Measurements from ENCODE around the gene KCNIP1. TPM values are rescaled to one million over a fixed set of nuclear protein-coding genes. Genes with fewer than 3 reads are reported as not detected.

The KCNIP1 gene
- total RNA-seq, 2 donors from 2014 or later, result 0.52 to 0.99 TPM

- DNase-seq (no peak), ATAC-seq (no peak)
- Histone ChIP-seq H3K36me3 (replicated peaks in 1 of 2; ENCODE audit: insufficient read depth in 1 of 2, low read depth in 2 of 2) (no peaks in the 10 kb centered on the region), H3K9me3 (no peaks in the 10 kb centered on the region), H3K27me3 (no peaks in the 10 kb centered on the region), H3K4me3 (no peak overlapping the region), H3K4me1 (no peaks in the 10 kb centered on the region), H3K27ac (no peak overlapping the region)
- 21 to 27% methylated on average over 2 of the region's 2 CpGs for WGBS, 2 donors
- no peak for TF ChIP-seq POLR2A (IDR thresholded peaks at IDR 0.05)
- TF ChIP-seq, protein P1, sequence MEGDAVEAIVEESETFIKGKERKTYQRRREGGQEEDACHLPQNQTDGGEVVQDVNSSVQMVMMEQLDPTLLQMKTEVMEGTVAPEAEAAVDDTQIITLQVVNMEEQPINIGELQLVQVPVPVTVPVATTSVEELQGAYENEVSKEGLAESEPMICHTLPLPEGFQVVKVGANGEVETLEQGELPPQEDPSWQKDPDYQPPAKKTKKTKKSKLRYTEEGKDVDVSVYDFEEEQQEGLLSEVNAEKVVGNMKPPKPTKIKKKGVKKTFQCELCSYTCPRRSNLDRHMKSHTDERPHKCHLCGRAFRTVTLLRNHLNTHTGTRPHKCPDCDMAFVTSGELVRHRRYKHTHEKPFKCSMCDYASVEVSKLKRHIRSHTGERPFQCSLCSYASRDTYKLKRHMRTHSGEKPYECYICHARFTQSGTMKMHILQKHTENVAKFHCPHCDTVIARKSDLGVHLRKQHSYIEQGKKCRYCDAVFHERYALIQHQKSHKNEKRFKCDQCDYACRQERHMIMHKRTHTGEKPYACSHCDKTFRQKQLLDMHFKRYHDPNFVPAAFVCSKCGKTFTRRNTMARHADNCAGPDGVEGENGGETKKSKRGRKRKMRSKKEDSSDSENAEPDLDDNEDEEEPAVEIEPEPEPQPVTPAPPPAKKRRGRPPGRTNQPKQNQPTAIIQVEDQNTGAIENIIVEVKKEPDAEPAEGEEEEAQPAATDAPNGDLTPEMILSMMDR (IDR thresholded peaks at IDR 0.05), result no peak
- intact Hi-C loops (cut with DNase I), result no loop called here
Observed at GRCh38 chr5:170534177-170534576, 30.4 kb downstream of the KCNIP1 start.

- no peaks in the 10 kb centered on the region for H3K27me3 ChIP-seq
- H3K36me3 ChIP-seq (replicated peaks in 1 of 2; ENCODE audit: insufficient read depth in 1 of 2, low read depth in 2 of 2), result no peaks in the 10 kb centered on the region
- ATAC-seq (no peak), DNase-seq (no peak)
- TF ChIP-seq POLR2A (IDR thresholded peaks at IDR 0.05), result no peak
- TF ChIP-seq, protein P1 (IDR thresholded peaks at IDR 0.05), result no peak
- no peaks in the 10 kb centered on the region for H3K4me1 ChIP-seq
- H3K9me3 ChIP-seq, result no peaks in the 10 kb centered on the region
- WGBS, 2 donors, result 62 to 63% methylated on average over 7 of the region's 7 CpGs
- intact Hi-C loops (cut with DNase I), result no loop called here
- H3K27ac ChIP-seq, result no peak overlapping the region
- H3K4me3 ChIP-seq, result no peak overlapping the region
Observed at GRCh38 chr5:170534941-170535340, 31.1 kb downstream of the KCNIP1 start.

- Histone ChIP-seq H3K27ac (no peak overlapping the region), H3K4me3 (no peak overlapping the region), H3K27me3 (no peaks in the 10 kb centered on the region), H3K4me1 (no peaks in the 10 kb centered on the region), H3K9me3 (no peaks in the 10 kb centered on the region), H3K36me3 (replicated peaks in 1 of 2; ENCODE audit: insufficient read depth in 1 of 2, low read depth in 2 of 2) (no peaks in the 10 kb centered on the region)
- intact Hi-C loops (cut with DNase I), result no loop called here
- TF ChIP-seq, protein P1 (IDR thresholded peaks at IDR 0.05), result no peak
- no peak for TF ChIP-seq POLR2A (IDR thresholded peaks at IDR 0.05)
- 20 to 25% methylated on average over 4 of the region's 4 CpGs for WGBS, 2 donors
- ATAC-seq (no peak), DNase-seq (no peak)
Observed at GRCh38 chr5:170536525-170536924, 32.7 kb downstream of the KCNIP1 start.

GRCh38 chr5:170537451-170538095 lies 33.8 kb downstream of the KCNIP1 start:
- Histone ChIP-seq H3K4me3 (no peak overlapping the region), H3K27ac (no peak overlapping the region), H3K9me3 (no peaks in the 10 kb centered on the region), H3K4me1 (no peaks in the 10 kb centered on the region), H3K36me3 (replicated peaks in 1 of 2; ENCODE audit: insufficient read depth in 1 of 2, low read depth in 2 of 2) (no peaks in the 10 kb centered on the region), H3K27me3 (no peaks in the 10 kb centered on the region)
- WGBS, 2 donors, result 75 to 78% methylated on average over 4 to 8 of the region's 8 CpGs
- ATAC-seq (no peak), DNase-seq (no peak)
- TF ChIP-seq, protein P1 (IDR thresholded peaks at IDR 0.05), result no peak
- TF ChIP-seq POLR2A (IDR thresholded peaks at IDR 0.05), result no peak
- intact Hi-C loops (cut with DNase I), result no loop called here

DNA sequence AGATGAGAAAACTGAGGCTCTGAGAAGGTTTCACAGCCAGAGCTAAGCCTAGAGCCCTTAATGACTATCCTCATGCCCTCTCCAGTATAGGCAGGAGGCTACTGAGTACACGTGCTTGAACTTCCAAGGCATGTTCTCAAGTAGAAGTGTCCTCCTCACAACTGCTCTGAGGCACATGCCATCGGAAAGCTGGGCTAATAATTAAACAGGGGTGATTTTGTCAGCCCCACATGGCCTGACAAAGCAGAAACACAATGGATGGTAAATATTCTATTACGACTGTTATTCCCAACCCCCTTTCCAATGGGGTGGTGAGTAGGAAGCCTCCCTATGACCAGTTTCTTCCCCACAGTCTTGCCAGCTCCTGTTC lies 34.3 kb downstream of the KCNIP1 start:
- Histone ChIP-seq H3K27ac (no peak overlapping the region), H3K4me1 (no peaks in the 10 kb centered on the region), H3K36me3 (replicated peaks in 1 of 2; ENCODE audit: insufficient read depth in 1 of 2, low read depth in 2 of 2) (no peaks in the 10 kb centered on the region), H3K9me3 (no peaks in the 10 kb centered on the region), H3K27me3 (no peaks in the 10 kb centered on the region), H3K4me3 (no peak overlapping the region)
- TF ChIP-seq, protein P1 (IDR thresholded peaks at IDR 0.05), result no peak
- ATAC-seq (no peak), DNase-seq (no peak)
- 41 to 42% methylated on average over 3 of the region's 3 CpGs for WGBS, 2 donors
- intact Hi-C loops (cut with DNase I), result no loop called here

Measured in body of pancreas (tissue), 4 donors.